ENCODE measurements around the gene G3BP1. TPM values are rescaled to one million over a fixed set of nuclear protein-coding genes. Genes with fewer than 3 reads are reported as not detected.
"Not testable (repeated sequence)": the region's sequence is repeated elsewhere in the genome, so short reads cannot be mapped to it uniquely, and the experiment has no call there.

Gene G3BP1
- total and polyA plus RNA-seq, 4 donors, result 26.9 to 144 (median 62.7) TPM

- Histone ChIP-seq H3K27me3 (ENCODE audit: control insufficient read depth in 4 of 4, insufficient read depth in 4 of 4, low read length in 3 of 4) (no peaks in the 10 kb centered on the region), H3K9ac (ENCODE audit: low read depth in 1 of 2, low read length in 2 of 2) (no peak overlapping the region), H3K27ac (ENCODE audit: low read depth in 1 of 2, low read length in 2 of 2) (no peak overlapping the region), H3K4me1 (ENCODE audit: control insufficient read depth in 4 of 4, insufficient read depth in 4 of 4, low read length in 3 of 4) (no peaks in the 10 kb centered on the region), H3K9me3 (ENCODE audit: control insufficient read depth in 4 of 4, low read length in 3 of 4) (no peaks in the 10 kb centered on the region), H3K4me3 (ENCODE audit: low read depth in 1 of 3, low read length in 3 of 3) (no peak overlapping the region), H3K36me3 (ENCODE audit: control insufficient read depth in 4 of 4, insufficient read depth in 3 of 4, low read depth in 1 of 4, low read length in 3 of 4) (no peaks in the 10 kb centered on the region)
- no peak for TF ChIP-seq ATF3 (IDR thresholded peaks at IDR 0.05)
- TF ChIP-seq NR2F2 (IDR thresholded peaks at IDR 0.05), result no peak
- TF ChIP-seq HNF4A (conservative IDR thresholded peaks at IDR 0.05), result no peak
- TF ChIP-seq, protein P1, sequence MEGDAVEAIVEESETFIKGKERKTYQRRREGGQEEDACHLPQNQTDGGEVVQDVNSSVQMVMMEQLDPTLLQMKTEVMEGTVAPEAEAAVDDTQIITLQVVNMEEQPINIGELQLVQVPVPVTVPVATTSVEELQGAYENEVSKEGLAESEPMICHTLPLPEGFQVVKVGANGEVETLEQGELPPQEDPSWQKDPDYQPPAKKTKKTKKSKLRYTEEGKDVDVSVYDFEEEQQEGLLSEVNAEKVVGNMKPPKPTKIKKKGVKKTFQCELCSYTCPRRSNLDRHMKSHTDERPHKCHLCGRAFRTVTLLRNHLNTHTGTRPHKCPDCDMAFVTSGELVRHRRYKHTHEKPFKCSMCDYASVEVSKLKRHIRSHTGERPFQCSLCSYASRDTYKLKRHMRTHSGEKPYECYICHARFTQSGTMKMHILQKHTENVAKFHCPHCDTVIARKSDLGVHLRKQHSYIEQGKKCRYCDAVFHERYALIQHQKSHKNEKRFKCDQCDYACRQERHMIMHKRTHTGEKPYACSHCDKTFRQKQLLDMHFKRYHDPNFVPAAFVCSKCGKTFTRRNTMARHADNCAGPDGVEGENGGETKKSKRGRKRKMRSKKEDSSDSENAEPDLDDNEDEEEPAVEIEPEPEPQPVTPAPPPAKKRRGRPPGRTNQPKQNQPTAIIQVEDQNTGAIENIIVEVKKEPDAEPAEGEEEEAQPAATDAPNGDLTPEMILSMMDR (IDR thresholded peaks at IDR 0.05; ENCODE audit: low read depth, low read length, missing input control), result no peak
- DNase-seq (ENCODE audit: low spot score), result no peak
Measured at GRCh38 chr5:151722546-151722945, 49.2 kb upstream of the G3BP1 start.

- WGBS, result 91% methylated on average over 2 of the region's 2 CpGs
- H3K27ac ChIP-seq (ENCODE audit: low read depth in 1 of 2, low read length in 2 of 2), result no peak overlapping the region
- no peaks in the 10 kb centered on the region for H3K4me1 ChIP-seq (ENCODE audit: control insufficient read depth in 4 of 4, insufficient read depth in 4 of 4, low read length in 3 of 4)
- no peak overlapping the region for H3K9ac ChIP-seq (ENCODE audit: low read depth in 1 of 2, low read length in 2 of 2)
- no peak for DNase-seq (ENCODE audit: low spot score)
- no peaks in the 10 kb centered on the region for H3K36me3 ChIP-seq (ENCODE audit: control insufficient read depth in 4 of 4, insufficient read depth in 3 of 4, low read depth in 1 of 4, low read length in 3 of 4)
- H3K9me3 ChIP-seq (ENCODE audit: control insufficient read depth in 4 of 4, low read length in 3 of 4), result no peaks in the 10 kb centered on the region
- TF ChIP-seq, protein P2, sequence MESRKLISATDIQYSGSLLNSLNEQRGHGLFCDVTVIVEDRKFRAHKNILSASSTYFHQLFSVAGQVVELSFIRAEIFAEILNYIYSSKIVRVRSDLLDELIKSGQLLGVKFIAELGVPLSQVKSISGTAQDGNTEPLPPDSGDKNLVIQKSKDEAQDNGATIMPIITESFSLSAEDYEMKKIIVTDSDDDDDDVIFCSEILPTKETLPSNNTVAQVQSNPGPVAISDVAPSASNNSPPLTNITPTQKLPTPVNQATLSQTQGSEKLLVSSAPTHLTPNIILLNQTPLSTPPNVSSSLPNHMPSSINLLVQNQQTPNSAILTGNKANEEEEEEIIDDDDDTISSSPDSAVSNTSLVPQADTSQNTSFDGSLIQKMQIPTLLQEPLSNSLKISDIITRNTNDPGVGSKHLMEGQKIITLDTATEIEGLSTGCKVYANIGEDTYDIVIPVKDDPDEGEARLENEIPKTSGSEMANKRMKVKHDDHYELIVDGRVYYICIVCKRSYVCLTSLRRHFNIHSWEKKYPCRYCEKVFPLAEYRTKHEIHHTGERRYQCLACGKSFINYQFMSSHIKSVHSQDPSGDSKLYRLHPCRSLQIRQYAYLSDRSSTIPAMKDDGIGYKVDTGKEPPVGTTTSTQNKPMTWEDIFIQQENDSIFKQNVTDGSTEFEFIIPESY (IDR thresholded peaks at IDR 0.05), result no peak
- TF ChIP-seq, protein P3, sequence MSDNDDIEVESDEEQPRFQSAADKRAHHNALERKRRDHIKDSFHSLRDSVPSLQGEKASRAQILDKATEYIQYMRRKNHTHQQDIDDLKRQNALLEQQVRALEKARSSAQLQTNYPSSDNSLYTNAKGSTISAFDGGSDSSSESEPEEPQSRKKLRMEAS (IDR thresholded peaks at IDR 0.05), result no peak
- TF ChIP-seq HNF4A (conservative IDR thresholded peaks at IDR 0.05) (no peak), GABPA (IDR thresholded peaks at IDR 0.05 in 1 of 2, conservative IDR thresholded peaks at IDR 0.05 in 1 of 2) (no peak), EGR1 (IDR thresholded peaks at IDR 0.05; ENCODE audit: low read depth in 2 of 2) (no peak), RXRA (IDR thresholded peaks at IDR 0.05) (no peak), SP1 (IDR thresholded peaks at IDR 0.05) (no peak), TAF1 (conservative IDR thresholded peaks at IDR 0.05) (no peak)
- no peak overlapping the region for H3K4me3 ChIP-seq (ENCODE audit: low read depth in 1 of 3, low read length in 3 of 3)
- H3K27me3 ChIP-seq (ENCODE audit: control insufficient read depth in 4 of 4, insufficient read depth in 4 of 4, low read length in 3 of 4), result no peaks in the 10 kb centered on the region
Measured at GRCh38 chr5:151724360-151724759, 47.4 kb upstream of the G3BP1 start.

DNA sequence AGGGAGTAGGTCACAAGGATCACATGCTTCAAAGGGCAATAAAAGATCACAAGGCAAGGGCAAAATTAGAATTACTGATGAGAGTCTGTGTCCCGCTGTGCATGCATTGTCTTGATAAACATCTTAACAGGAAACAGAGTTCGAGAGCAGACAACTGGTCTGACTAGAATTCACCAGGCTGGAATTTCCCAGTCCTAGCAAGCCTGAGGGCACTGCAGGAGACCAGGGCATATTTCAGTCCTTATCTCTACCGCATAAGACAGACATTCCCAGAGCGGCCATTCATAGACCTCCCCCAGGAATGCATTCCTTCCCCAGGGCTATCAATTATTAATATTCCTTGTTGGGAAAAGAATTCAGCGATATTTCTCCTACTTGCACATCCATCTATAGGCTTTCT lies 42.2 kb upstream of the G3BP1 start:
- H3K36me3 ChIP-seq (ENCODE audit: control insufficient read depth in 4 of 4, insufficient read depth in 3 of 4, low read depth in 1 of 4, low read length in 3 of 4); H3K9me3 ChIP-seq (ENCODE audit: control insufficient read depth in 4 of 4, low read length in 3 of 4); H3K4me3 ChIP-seq (ENCODE audit: low read depth in 1 of 3, low read length in 3 of 3); H3K4me1 ChIP-seq (ENCODE audit: control insufficient read depth in 4 of 4, insufficient read depth in 4 of 4, low read length in 3 of 4); DNase-seq (ENCODE audit: low spot score); H3K9ac ChIP-seq (ENCODE audit: low read depth in 1 of 2, low read length in 2 of 2); H3K27ac ChIP-seq (ENCODE audit: low read depth in 1 of 2, low read length in 2 of 2); H3K27me3 ChIP-seq (ENCODE audit: control insufficient read depth in 4 of 4, insufficient read depth in 4 of 4, low read length in 3 of 4): not testable (repeated sequence)
- 85% methylated on average over 5 of the region's 5 CpGs for WGBS
